IMR-90 (cell line): ENCODE results near the gene DUSP22. TPM values are rescaled to one million over a fixed set of nuclear protein-coding genes. Genes with fewer than 3 reads are reported as not detected.

Experiments
- ATAC-seq: fragments of 200-7000 bp; cut with Tn5 transposase; 2 replicates; pipeline ENCODE4 v1.9.1; 2020; ENCODE audit warnings: low read depth, mild to moderate bottlenecking, moderate library complexity
- BruUV-seq: library from RNA; stranded (reverse); fragments of 400-500 nt; replicated peaks from 2 replicates; lab custom pipeline; 2021; lab: Mats Ljungman, UMichigan
- CTCF ChIA-PET: fragments of 300-600 bp; formaldehyde crosslinking; extraction: SDS; loops from one replicate; lab custom pipeline; 2021; ENCODE audit warnings: antibody characterized with exemption; lab: Yijun Ruan, JAX
- POLR2A ChIA-PET: fragments of 300-600 bp; sonication (Branson Sonifier 250); formaldehyde crosslinking; loops from one replicate; lab custom pipeline; 2022; ENCODE audit warnings: antibody characterized with exemption; ENCODE audit not compliant: unreplicated experiment; lab: Charles Lee
- DNase-seq: peaks from one replicate; pipeline ENCODE4 v3.0.0; 2013
- H2AFZ ChIP-seq: replicated peaks from 2 replicates; pipeline ENCODE3; 2013; ENCODE audit warnings: low read length, mild to moderate bottlenecking; ENCODE audit not compliant: poor library complexity
- H2AK5ac ChIP-seq: 2 replicates; pipeline ENCODE4 v1.6.1; 2013; ENCODE audit warnings: low read depth, low read length, inconsistent platforms
- H2AK9ac ChIP-seq: replicated peaks from 2 replicates; pipeline ENCODE3; 2013; ENCODE audit warnings: mild to moderate bottlenecking, low read depth, low read length, moderate library complexity; ENCODE audit not compliant: poor library complexity
- H2BK120ac ChIP-seq: 2 replicates; pipeline ENCODE4 v1.6.1; 2013; ENCODE audit warnings: low read depth, low read length, inconsistent platforms
- H2BK15ac ChIP-seq: 3 replicates; pipeline ENCODE4 v1.6.1; 2013; ENCODE audit warnings: low read depth, low read length, inconsistent platforms
- H2BK20ac ChIP-seq: 2 replicates; pipeline ENCODE4 v1.6.1; 2013; ENCODE audit warnings: low read depth, mild to moderate bottlenecking, inconsistent platforms, low read length, moderate library complexity
- H2BK5ac ChIP-seq: 2 replicates; pipeline ENCODE4 v1.6.1; 2013; ENCODE audit warnings: mild to moderate bottlenecking, low read depth, low read length, inconsistent platforms; ENCODE audit not compliant: poor library complexity, severe bottlenecking
- H3K14ac ChIP-seq: replicated peaks from 2 replicates; pipeline ENCODE4 v1.6.1; 2013; ENCODE audit warnings: low read depth, low read length, inconsistent platforms
- H3K18ac ChIP-seq: 2 replicates; pipeline ENCODE4 v1.6.1; 2013; ENCODE audit warnings: low read depth, low read length, control low read depth
- H3K23ac ChIP-seq: 2 replicates; pipeline ENCODE4 v1.6.1; 2013; ENCODE audit warnings: low read depth, low read length, inconsistent platforms
- H3K27ac ChIP-seq: 2 replicates; pipeline ENCODE4 v1.5.1; 2013; ENCODE audit warnings: mild to moderate bottlenecking, control low read depth, low read length; ENCODE audit not compliant: insufficient read depth
- H3K27me3 ChIP-seq: 2 replicates; pipeline ENCODE4 v1.6.1; 2013; ENCODE audit warnings: low read length; ENCODE audit not compliant: control insufficient read depth, insufficient read depth
- H3K36me3 ChIP-seq: 2 replicates; pipeline ENCODE4 v1.6.1; 2013; ENCODE audit warnings: low read length, mixed read lengths; ENCODE audit not compliant: control insufficient read depth, insufficient read depth
- H3K4ac ChIP-seq: 2 replicates; pipeline ENCODE4 v1.6.1; 2013; ENCODE audit warnings: low read depth, low read length, inconsistent platforms
- H3K4me1 ChIP-seq: 2 replicates; pipeline ENCODE4 v1.6.1; 2013; ENCODE audit warnings: low read length, mixed read lengths; ENCODE audit not compliant: control insufficient read depth, insufficient read depth
- H3K4me2 ChIP-seq: 2 replicates; pipeline ENCODE4 v1.6.1; 2013; ENCODE audit warnings: low read depth, mild to moderate bottlenecking, control low read depth, low read length, moderate library complexity
- H3K4me3 ChIP-seq: 2 replicates; pipeline ENCODE4 v1.5.1; 2013; ENCODE audit warnings: low read depth, mild to moderate bottlenecking, control low read depth, low read length, moderate library complexity; ENCODE audit not compliant: insufficient read depth
- H3K56ac ChIP-seq: 2 replicates; pipeline ENCODE4 v1.6.1; 2013; ENCODE audit warnings: low read length, inconsistent platforms; ENCODE audit not compliant: insufficient read depth; ENCODE audit errors: extremely low read depth
- H3K79me1 ChIP-seq, 2 experiments: 2 replicates each; pipeline ENCODE4 v1.6.1; 2013; ENCODE audit warnings: low read length in 2 of 2, inconsistent platforms in 1 of 2, low read depth in 1 of 2
- H3K9ac ChIP-seq: 2 replicates; pipeline ENCODE4 v1.6.1; 2013; ENCODE audit warnings: low read depth, low read length, control low read depth
- H3K9me1 ChIP-seq: 2 replicates; pipeline ENCODE4 v1.6.1; 2013; ENCODE audit warnings: low read length, inconsistent platforms; ENCODE audit not compliant: insufficient read depth
- H3K9me3 ChIP-seq: 2 replicates; pipeline ENCODE4 v1.6.1; 2013; ENCODE audit warnings: low read length; ENCODE audit not compliant: control insufficient read depth, insufficient read depth
- H4K20me1 ChIP-seq: 2 replicates; pipeline ENCODE4 v1.6.1; 2013; ENCODE audit warnings: low read length, inconsistent platforms; ENCODE audit not compliant: insufficient read depth
- H4K5ac ChIP-seq: 2 replicates; pipeline ENCODE4 v1.6.1; 2013; ENCODE audit warnings: mild to moderate bottlenecking, low read depth, low read length, control low read depth
- H4K8ac ChIP-seq, 2 experiments: 2 replicates each; pipeline ENCODE4 v1.6.1; 2013; ENCODE audit warnings: low read depth in 2 of 2, low read length in 2 of 2, control low read depth in 1 of 2, inconsistent platforms in 1 of 2
- H4K91ac ChIP-seq: 2 replicates; pipeline ENCODE4 v1.6.1; 2013; ENCODE audit warnings: low read depth, low read length, inconsistent platforms; ENCODE audit not compliant: insufficient read depth
- BHLHE40 ChIP-seq: fragments of 150-350 bp; IDR thresholded peaks from 2 replicates; pipeline ENCODE4 v1.6.1; 2016; ENCODE audit warnings: mild to moderate bottlenecking, low read depth, low read length
- CTCF ChIP-seq: conservative IDR thresholded peaks from 2 replicates; pipeline ENCODE4 v1.5.1; 2012; ENCODE audit warnings: mild to moderate bottlenecking, low read depth, low read length, improper control_type of control experiment
- ELK1 ChIP-seq: fragments of 150-350 bp; IDR thresholded peaks from 2 replicates; pipeline ENCODE4 v1.6.1; 2016; ENCODE audit warnings: low read depth, mild to moderate bottlenecking, low read length, moderate library complexity, borderline replicate concordance
- MAFK ChIP-seq: IDR thresholded peaks from 2 replicates; pipeline ENCODE4 v1.6.1; 2012; ENCODE audit warnings: low read depth, low read length, improper control_type of control experiment
- MAZ ChIP-seq: IDR thresholded peaks from 2 replicates; pipeline ENCODE4 v1.6.1; 2012; ENCODE audit warnings: low read depth, mild to moderate bottlenecking, low read length, improper control_type of control experiment, moderate library complexity, borderline replicate concordance
- MXI1 ChIP-seq: IDR thresholded peaks from 2 replicates; pipeline ENCODE4 v1.6.1; 2012; ENCODE audit warnings: low read depth, mild to moderate bottlenecking, low read length, moderate library complexity, borderline replicate concordance
- NFE2L2 ChIP-seq: fragments of 150-350 bp; IDR thresholded peaks from 2 replicates; pipeline ENCODE4 v1.6.1; 2016; ENCODE audit warnings: low read depth, mild to moderate bottlenecking, low read length
- POLR2A ChIP-seq: IDR thresholded peaks from 2 replicates; pipeline ENCODE4 v1.6.1; 2012; ENCODE audit warnings: mild to moderate bottlenecking, low read depth, low read length
- RAD21 ChIP-seq: IDR thresholded peaks from 2 replicates; pipeline ENCODE4 v1.6.1; 2012; ENCODE audit warnings: low read length, improper control_type of control experiment
- RCOR1 ChIP-seq: IDR thresholded peaks from 2 replicates; pipeline ENCODE4 v1.6.1; 2012; ENCODE audit warnings: mild to moderate bottlenecking, low read length, improper control_type of control experiment; ENCODE audit not compliant: insufficient replicate concordance
- RFX5 ChIP-seq: IDR thresholded peaks from 2 replicates; pipeline ENCODE4 v1.8.0; 2012; ENCODE audit warnings: low read depth, mild to moderate bottlenecking, low read length, moderate library complexity
- SMC3 ChIP-seq: fragments of 150-350 bp; IDR thresholded peaks from 2 replicates; pipeline ENCODE4 v1.6.1; 2016; ENCODE audit warnings: low read depth, mild to moderate bottlenecking, antibody characterized with exemption, low read length, moderate library complexity
- WGBS, 2 experiments: methylation state at CpG; one replicate each; pipeline versions ENCODE4 v1.1.5 to v1.1.7; 2013; ENCODE audit warnings: missing lambda C conversion rate in 2 of 2; ENCODE audit not compliant: insufficient read length in 1 of 2; ENCODE audit errors: extremely low coverage in 2 of 2; 5-methylcytosine and 5-hydroxymethylcytosine counted together
- dilution Hi-C: fragments of 300-500 bp; cut with HindIII; formaldehyde crosslinking; loops from one replicate; pipeline ENCODE4 v1.14.3; 2018; ENCODE audit warnings: low sequenced_read_pairs; ENCODE audit not compliant: unreplicated experiment
- in situ Hi-C: fragments of 300-500 bp; cut with MboI; formaldehyde crosslinking; loops from 3 replicates; pipeline ENCODE4 v1.14.3; 2019; ENCODE audit warnings: low sequenced_read_pairs, inconsistent platforms, mixed read lengths
- intact Hi-C: fragments of 100-400 bp; cut with micrococcal nuclease; formaldehyde crosslinking; loops from 2 replicates; pipeline ENCODE4 v1.10.0; 2022
- polyA plus RNA-seq, 3 experiments: library from polyadenylated mRNA; depleted of rRNA; stranded (reverse); fragments of >200 nt; gene quantifications; 2 replicates each; pipeline ENCODE4 v1.2.3, GENCODE V29; 2012; ENCODE audit warnings: low replicate concordance in 1 of 3
- total RNA-seq: library from RNA; depleted of rRNA; stranded (reverse); fragments of >200 nt; gene quantifications from 2 replicates; pipeline ENCODE4 v1.2.3, GENCODE V29; 2012

The DUSP22 gene
- total and polyA plus RNA-seq, 2 of the 4 experiments (the other 2 are of a cell fraction) = 7.1 to 8.2 TPM

- H3K4me3 ChIP-seq = no peak overlapping the region
- no peak overlapping the region for H2BK5ac ChIP-seq
- no peaks in the 10 kb centered on the region for H4K20me1 ChIP-seq
- ChIA-PET POLR2A (no interaction called here), CTCF (interaction anchor here (1.0 kb wide), 1 partner anchor 9 kb away, joined by 3 read pairs; no protein-coding TSS in a partner anchor)
- 89% methylated on average over 12 of the region's 14 CpGs; no CpG with 5 or more reads in 1 of the 2 experiments for WGBS, 2 experiments
- H2AFZ ChIP-seq = no peak overlapping the region
- DNase-seq (no peak), ATAC-seq (no peak)
- no peak overlapping the region for H2BK20ac ChIP-seq
- intact Hi-C loops = no loop called here
- H3K18ac ChIP-seq = no peak overlapping the region
- no peak overlapping the region for H4K91ac ChIP-seq
- H2AK9ac ChIP-seq = no peak overlapping the region
- no peak overlapping the region for H3K4ac ChIP-seq
- peaks cover 4% of the 10 kb centered on the region for H3K9me3 ChIP-seq
- peaks cover 28% of the 10 kb centered on the region for H3K27me3 ChIP-seq
- dilution Hi-C loops = no loop called here
- H3K9ac ChIP-seq = no peak overlapping the region
- H3K4me2 ChIP-seq = no peak overlapping the region
- no peaks in the 10 kb centered on the region for H3K4me1 ChIP-seq
- H3K23ac ChIP-seq = no peak overlapping the region
- no peaks in the 10 kb centered on the region for H3K79me1 ChIP-seq
- H2BK15ac ChIP-seq = no peak overlapping the region
- H4K8ac ChIP-seq = no peak overlapping the region
- no TSS peak for BruUV-seq
- H3K9me1 ChIP-seq = no peaks in the 10 kb centered on the region
- H3K56ac ChIP-seq = no peak overlapping the region
- H2AK5ac ChIP-seq = no peak overlapping the region
- H4K5ac ChIP-seq = no peak overlapping the region
- no peak for TF ChIP-seq SMC3
- TF ChIP-seq MAFK = no peak
- TF ChIP-seq RCOR1 = no peak
- TF ChIP-seq POLR2A = no peak
- no peak for TF ChIP-seq RAD21
- TF ChIP-seq CTCF = no peak
- no peak for TF ChIP-seq BHLHE40
- TF ChIP-seq RFX5 = no peak
- no peak for TF ChIP-seq ELK1
- no peak for TF ChIP-seq MXI1
- no peak for TF ChIP-seq MAZ
- TF ChIP-seq NFE2L2 = no peak
- H3K14ac ChIP-seq = no peak overlapping the region
- H3K36me3 ChIP-seq = no peaks in the 10 kb centered on the region
- no peak overlapping the region for H2BK120ac ChIP-seq
- in situ Hi-C loops = no loop called here
- no peak overlapping the region for H3K27ac ChIP-seq
Observed at GRCh38 chr6:282867-283416, 9.3 kb upstream of the DUSP22 start.
